Neuronal stem cell (in vitro differentiated cells): Measurements from ENCODE around the gene SLC45A3.
A peak's percentile ranks its signal among the peaks of the same experiment; 100 is the strongest.

Experiments used
- DNase-seq: peaks from one replicate; pipeline ENCODE4 v3.0.0-alpha.2; 2013; ENCODE audit warnings: low spot score
- H2AFZ ChIP-seq: one replicate; pipeline ENCODE4 v1.6.1; 2013; ENCODE audit warnings: mild to moderate bottlenecking, low read length, inconsistent platforms
- H2AK5ac ChIP-seq: 2 replicates; pipeline ENCODE4 v1.6.1; 2013; ENCODE audit warnings: low read depth, mild to moderate bottlenecking, inconsistent platforms, low read length, moderate library complexity, mixed read lengths
- H2BK120ac ChIP-seq: 2 replicates; pipeline ENCODE4 v1.6.1; 2013; ENCODE audit warnings: low read depth, mild to moderate bottlenecking, inconsistent platforms, low read length, moderate library complexity, mixed read lengths
- H2BK12ac ChIP-seq: one replicate; pipeline ENCODE4 v1.6.1; 2013; ENCODE audit warnings: low read length, inconsistent platforms
- H2BK15ac ChIP-seq: 2 replicates; pipeline ENCODE4 v1.6.1; 2013; ENCODE audit warnings: mild to moderate bottlenecking, low read length, inconsistent platforms, mixed read lengths
- H2BK5ac ChIP-seq: one replicate; pipeline ENCODE4 v1.6.1; 2013; ENCODE audit warnings: inconsistent platforms, mild to moderate bottlenecking, low read length, moderate library complexity
- H3K14ac ChIP-seq: one replicate; pipeline ENCODE4 v1.6.1; 2013; ENCODE audit warnings: low read length, inconsistent platforms
- H3K18ac ChIP-seq: 2 replicates; pipeline ENCODE4 v1.6.1; 2013; ENCODE audit warnings: low read length, inconsistent platforms
- H3K23ac ChIP-seq: 2 replicates; pipeline ENCODE4 v1.6.1; 2013; ENCODE audit warnings: low read depth, mild to moderate bottlenecking, mixed read lengths, low read length, inconsistent platforms; ENCODE audit not compliant: poor library complexity
- H3K27ac ChIP-seq: replicated peaks from 3 replicates; pipeline ENCODE4 v1.5.1; 2013; ENCODE audit warnings: low read length, inconsistent platforms
- H3K27me3 ChIP-seq, 3 experiments: 2 replicates each; pipeline ENCODE4 v1.6.1; 2013; ENCODE audit warnings: low read length in 3 of 3, mild to moderate bottlenecking in 2 of 3, inconsistent platforms in 1 of 3, low read depth in 1 of 3, mixed read lengths in 1 of 3, moderate library complexity in 1 of 3; ENCODE audit not compliant: control insufficient read depth in 3 of 3, insufficient read depth in 3 of 3
- H3K36me3 ChIP-seq, 2 donors: replicated peaks in 1 of 2; 2 replicates each; pipeline ENCODE4 v1.6.1; 2013; ENCODE audit warnings: low read length in 2 of 2; ENCODE audit not compliant: control insufficient read depth in 2 of 2, insufficient read depth in 2 of 2
- H3K4ac ChIP-seq: 2 replicates; pipeline ENCODE4 v1.6.1; 2013; ENCODE audit warnings: inconsistent platforms, mild to moderate bottlenecking, low read length, moderate library complexity
- H3K4me1 ChIP-seq, 2 donors: 1 replicate in 1 of 2; 2 replicates in 1 of 2; pipeline ENCODE4 v1.6.1; 2013; ENCODE audit warnings: low read length in 2 of 2, low read depth in 1 of 2; ENCODE audit not compliant: control insufficient read depth in 2 of 2, insufficient read depth in 1 of 2
- H3K4me2 ChIP-seq: one replicate; pipeline ENCODE4 v1.6.1; 2013; ENCODE audit warnings: mild to moderate bottlenecking, low read length, inconsistent platforms; ENCODE audit not compliant: insufficient read depth, poor library complexity, severe bottlenecking
- H3K4me3 ChIP-seq, 2 donors: 2 replicates each; pipeline ENCODE4 v1.5.1; 2013; ENCODE audit warnings: low read length in 2 of 2, mild to moderate bottlenecking in 2 of 2, inconsistent platforms in 1 of 2, moderate library complexity in 1 of 2
- H3K79me1 ChIP-seq: one replicate; pipeline ENCODE4 v1.6.1; 2013; ENCODE audit warnings: low read depth, mild to moderate bottlenecking, inconsistent platforms, low read length, moderate library complexity
- H3K9ac ChIP-seq: one replicate; pipeline ENCODE4 v1.6.1; 2013; ENCODE audit warnings: mild to moderate bottlenecking, low read depth, low read length, inconsistent platforms; ENCODE audit not compliant: poor library complexity
- H3K9me3 ChIP-seq, 2 donors: replicated peaks in 1 of 2; 2 replicates each; pipeline versions ENCODE3 to v1.6.1; 2013; ENCODE audit warnings: low read length in 2 of 2, mild to moderate bottlenecking in 2 of 2, inconsistent platforms in 1 of 2, low read depth in 1 of 2, mixed read lengths in 1 of 2, moderate library complexity in 1 of 2; ENCODE audit not compliant: control insufficient read depth in 2 of 2, insufficient read depth in 1 of 2
- H4K8ac ChIP-seq: one replicate; pipeline ENCODE4 v1.6.1; 2013; ENCODE audit warnings: low read depth, mild to moderate bottlenecking, inconsistent platforms, low read length, moderate library complexity
- H4K91ac ChIP-seq: one replicate; pipeline ENCODE4 v1.6.1; 2013; ENCODE audit warnings: low read length, low read depth, mild to moderate bottlenecking, inconsistent platforms; ENCODE audit not compliant: poor library complexity
- WGBS, 2 donors: extraction: QIAGEN DNeasy Blood & Tissue Kit; methylation state at CpG; one replicate each; pipeline ENCODE4 v1.1.7; 2013; ENCODE audit warnings: missing lambda C conversion rate in 2 of 2, mixed read lengths in 1 of 2; ENCODE audit not compliant: insufficient read length in 2 of 2, insufficient replicate concordance in 1 of 2; ENCODE audit errors: extremely low coverage in 2 of 2; 5-methylcytosine and 5-hydroxymethylcytosine counted together

SLC45A3 gene

DNA sequence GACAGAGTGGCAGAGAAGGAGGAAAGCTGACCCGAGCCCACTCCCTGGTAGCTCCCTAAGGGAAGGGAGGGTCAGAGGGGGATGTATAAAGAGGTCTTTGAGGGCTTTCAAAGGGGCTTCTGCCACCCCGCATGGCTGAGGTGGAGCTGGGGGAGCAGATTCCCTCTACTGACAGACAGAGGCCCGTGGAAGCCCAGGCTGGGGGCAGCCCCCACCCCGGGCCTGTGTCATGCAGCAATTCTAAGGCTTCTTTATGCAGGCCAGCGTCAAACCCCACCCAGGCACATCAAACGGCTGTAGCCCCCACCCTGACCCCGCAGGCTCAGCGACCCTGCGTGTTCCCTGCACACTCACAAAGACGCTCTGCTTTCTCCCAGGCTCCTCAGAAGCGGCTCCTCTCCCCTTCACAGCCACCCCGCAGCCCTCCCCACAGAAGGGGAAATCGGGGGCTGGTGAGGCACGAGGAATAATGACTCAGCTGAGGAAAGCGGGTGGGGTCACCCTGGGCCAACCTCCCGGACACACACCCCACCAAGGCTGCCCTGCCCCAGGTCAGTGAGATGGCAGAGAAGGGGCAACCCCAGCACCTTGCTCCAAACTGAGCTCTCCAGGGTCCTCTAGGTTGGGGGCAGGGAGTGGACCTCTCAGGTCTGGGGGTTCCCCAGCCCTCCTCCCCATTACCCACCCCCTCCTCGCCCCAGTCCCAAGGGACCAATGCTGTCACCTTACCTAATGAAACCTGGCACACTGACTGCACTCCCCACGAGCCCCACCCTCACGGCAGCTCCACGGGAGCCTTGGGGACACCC is 10.8 kb downstream of the SLC45A3 start:
- Histone ChIP-seq H2BK15ac (peak overlapping the region; percentile 23), H3K4me1 (peaks cover 41 to 50% of the 10 kb centered on the region in 2 donors), H3K4me2 (peak overlapping the region; percentile 70), H2BK120ac (peak overlapping the region; percentile 84), H3K4me3 (peak overlapping the region in 1 of 2 donors; percentile 7), H3K4ac (peak overlapping the region; percentile 96), H3K9ac (peak overlapping the region; percentile 9), H4K91ac (peak overlapping the region; percentile 98), H2BK5ac (peak overlapping the region; percentile 96), H2BK12ac (peak overlapping the region; percentile 98), H2AK5ac (peak overlapping the region; percentile 54), H3K18ac (peak overlapping the region; percentile 93), H2AFZ (peak overlapping the region; percentile 81), H3K36me3 (no peaks in the 10 kb centered on the region), H4K8ac (peak overlapping the region; percentile 45), H3K79me1 (peaks cover 4% of the 10 kb centered on the region), H3K9me3 (no peaks in the 10 kb centered on the region), H3K27me3 (no peaks in the 10 kb centered on the region), H3K14ac (peak overlapping the region; percentile 63), H3K27ac (peak overlapping the region; percentile 98), H3K23ac (peak overlapping the region; percentile 14)
- WGBS, 2 donors = no CpG with 5 or more reads among the region's 20 CpGs
- no peak for DNase-seq

DNA sequence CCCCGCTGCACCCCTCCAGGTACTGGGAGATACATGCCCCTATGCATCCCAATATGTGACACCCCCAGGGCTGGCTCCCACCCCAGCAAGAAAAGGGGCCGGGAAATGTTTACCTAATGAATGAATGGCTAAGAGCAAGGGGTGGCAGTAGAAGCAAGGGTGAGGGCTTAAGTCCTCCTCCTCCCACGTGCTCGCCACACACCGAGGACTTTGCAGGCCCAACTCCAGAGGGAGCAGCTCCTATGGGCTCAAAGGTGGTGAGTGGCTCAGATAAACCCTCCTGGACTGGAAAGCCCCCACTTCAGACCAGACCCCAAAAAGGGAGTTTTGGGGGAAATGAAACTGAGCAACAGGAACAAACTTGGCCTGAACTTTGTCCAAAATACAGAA is 11.4 kb downstream of the SLC45A3 start:
- H3K23ac ChIP-seq = no peak overlapping the region
- H3K4me3 ChIP-seq = no peak overlapping the region
- H2BK5ac ChIP-seq = peak overlapping the region; percentile 96
- peak overlapping the region; percentile 34 for H2BK12ac ChIP-seq
- DNase-seq = no peak
- H3K79me1 ChIP-seq = peaks cover 4% of the 10 kb centered on the region
- H2BK15ac ChIP-seq = peak overlapping the region; percentile 23
- no peak overlapping the region for H3K14ac ChIP-seq
- peak overlapping the region; percentile 84 for H2BK120ac ChIP-seq
- peak overlapping the region; percentile 98 for H3K27ac ChIP-seq
- peak overlapping the region; percentile 93 for H3K18ac ChIP-seq
- H4K91ac ChIP-seq = no peak overlapping the region
- no peak overlapping the region for H3K4ac ChIP-seq
- H3K36me3 ChIP-seq = no peaks in the 10 kb centered on the region
- peak overlapping the region; percentile 51 for H2AK5ac ChIP-seq
- H3K9me3 ChIP-seq = no peaks in the 10 kb centered on the region
- H4K8ac ChIP-seq = no peak overlapping the region
- H3K27me3 ChIP-seq = no peaks in the 10 kb centered on the region
- H3K4me1 ChIP-seq = peaks cover 41 to 50% of the 10 kb centered on the region in 2 donors
- H2AFZ ChIP-seq = peak overlapping the region; percentile 81
- H3K9ac ChIP-seq = no peak overlapping the region
- WGBS, 2 donors = no CpG with 5 or more reads among the region's 5 CpGs
- H3K4me2 ChIP-seq = no peak overlapping the region

DNA sequence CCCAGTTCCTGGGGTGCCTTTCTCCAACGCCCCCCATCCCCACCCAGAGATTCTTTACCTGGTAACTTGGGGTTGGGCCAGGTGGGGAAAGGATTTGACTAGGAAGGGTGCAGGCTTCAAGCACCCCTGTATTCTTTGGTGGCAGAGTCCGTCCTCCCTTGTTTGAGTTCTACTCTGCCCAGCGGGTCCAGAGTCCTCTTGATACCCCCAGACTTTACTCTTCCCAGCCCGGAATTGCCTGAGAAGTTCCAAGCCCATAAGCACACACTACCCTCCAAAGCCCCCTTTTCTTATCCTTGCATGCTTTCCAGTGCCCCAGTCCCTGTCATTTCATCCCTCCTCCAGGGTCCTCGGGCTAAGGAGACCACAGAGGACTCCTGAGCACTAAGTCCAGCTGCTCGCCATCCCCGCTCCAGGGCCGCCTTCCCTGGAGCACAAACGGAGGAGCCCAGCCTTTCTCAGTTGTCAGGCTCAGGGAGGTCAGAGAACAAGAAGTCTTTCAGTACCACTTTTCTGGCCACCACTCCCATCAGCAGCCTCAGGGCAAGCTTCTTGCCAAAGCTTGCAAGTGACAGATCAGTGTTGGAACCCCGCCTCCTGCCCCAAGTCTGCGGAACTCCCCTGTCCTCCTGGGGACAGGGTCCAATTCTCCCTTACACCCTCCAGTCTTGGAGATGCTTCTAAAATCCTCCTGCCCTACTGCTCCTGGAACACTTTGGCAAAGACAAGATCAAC is 12.2 kb downstream of the SLC45A3 start:
- Histone ChIP-seq H2AFZ (no peak overlapping the region), H3K27me3 (no peaks in the 10 kb centered on the region), H3K4me1 (peaks cover 41 to 48% of the 10 kb centered on the region in 2 donors), H3K4ac (no peak overlapping the region), H3K9me3 (no peaks in the 10 kb centered on the region), H4K8ac (no peak overlapping the region), H3K14ac (no peak overlapping the region), H3K18ac (peak overlapping the region; percentile 42), H3K27ac (no peak overlapping the region), H2BK12ac (no peak overlapping the region), H3K4me3 (no peak overlapping the region), H3K79me1 (peaks cover 4% of the 10 kb centered on the region), H2AK5ac (no peak overlapping the region), H4K91ac (no peak overlapping the region), H2BK15ac (peak overlapping the region; percentile 8), H3K9ac (no peak overlapping the region), H2BK5ac (peak overlapping the region; percentile 9), H3K4me2 (no peak overlapping the region), H3K23ac (no peak overlapping the region), H2BK120ac (no peak overlapping the region), H3K36me3 (no peaks in the 10 kb centered on the region)
- WGBS, 2 donors = no CpG with 5 or more reads among the region's 11 CpGs
- no peak for DNase-seq
